H1 (cell line): Measurements from ENCODE around the gene NABP2. TPM values are rescaled to one million over a fixed set of nuclear protein-coding genes. Genes with fewer than 3 reads are reported as not detected.
"Not testable (repeated sequence)": the region's sequence is repeated elsewhere in the genome, so short reads cannot be mapped to it uniquely, and the experiment has no call there.

Experiments used
- CTCF ChIA-PET: fragments of 300-600 bp; sonication (Branson Sonifier 250); formaldehyde crosslinking; loops from one replicate; lab custom pipeline; 2021; ENCODE audit not compliant: partially characterized antibody; lab: Charles Lee
- POLR2A ChIA-PET: fragments of 300-600 bp; sonication (Branson Sonifier 250); formaldehyde crosslinking; loops from one replicate; lab custom pipeline; 2021; ENCODE audit warnings: inconsistent platforms; ENCODE audit not compliant: partially characterized antibody; lab: Charles Lee
- DNase-seq, 2 experiments: peaks; one replicate each; pipeline versions ENCODE4 v3.0.0 to v3.0.0-alpha.2; 2010 to 2022; ENCODE audit warnings: low spot score in 2 of 2, low read depth in 1 of 2, mixed read lengths in 1 of 2
- FAIRE-seq: peaks from 2 replicates; lab custom pipeline; 2011; peaks lifted over from hg19 to GRCh38; lab: Jason Lieb, UNC
- H2AFZ ChIP-seq: 2 replicates; pipeline ENCODE4 v1.8.1; 2012; ENCODE audit warnings: low read length, inconsistent platforms
- H2AK5ac ChIP-seq: 2 replicates; pipeline ENCODE4 v1.6.1; 2013; ENCODE audit warnings: low read depth, low read length
- H2BK120ac ChIP-seq: replicated peaks from 2 replicates; pipeline ENCODE3; 2013; ENCODE audit warnings: low read depth, low read length, inconsistent platforms
- H2BK12ac ChIP-seq: 2 replicates; pipeline ENCODE4 v1.6.1; 2013; ENCODE audit warnings: low read depth, low read length
- H2BK15ac ChIP-seq: 2 replicates; pipeline ENCODE4 v1.6.1; 2013; ENCODE audit warnings: low read length
- H2BK20ac ChIP-seq: 2 replicates; pipeline ENCODE4 v1.6.1; 2013; ENCODE audit warnings: low read length
- H2BK5ac ChIP-seq: 2 replicates; pipeline ENCODE4 v1.6.1; 2013; ENCODE audit warnings: low read depth, low read length
- H3K14ac ChIP-seq: 2 replicates; pipeline ENCODE4 v1.6.1; 2013; ENCODE audit warnings: inconsistent platforms; ENCODE audit not compliant: insufficient read length
- H3K18ac ChIP-seq: 2 replicates; pipeline ENCODE4 v1.6.1; 2013; ENCODE audit warnings: low read length; ENCODE audit errors: extremely low read depth
- H3K23ac ChIP-seq: 2 replicates; pipeline ENCODE4 v1.6.1; 2013; ENCODE audit warnings: inconsistent platforms; ENCODE audit not compliant: insufficient read length
- H3K23me2 ChIP-seq: 2 replicates; pipeline ENCODE4 v1.6.1; 2013; ENCODE audit warnings: low read depth, low read length
- H3K27ac ChIP-seq: 2 replicates; pipeline ENCODE4 v1.6.1; 2011; ENCODE audit warnings: low read depth, low read length, inconsistent platforms
- H3K27me3 ChIP-seq, 4 experiments: replicated peaks in 1 of 4; 1 replicate in 1 of 4; 2 replicates in 3 of 4; pipeline versions ENCODE4 v1.6.1 to v1.8.1; 2011 to 2013; ENCODE audit warnings: low read length in 3 of 4, mild to moderate bottlenecking in 3 of 4, inconsistent platforms in 2 of 4, mixed read lengths in 2 of 4, moderate library complexity in 1 of 4; ENCODE audit not compliant: control insufficient read depth in 3 of 4, insufficient read depth in 3 of 4; ENCODE audit errors: extremely low read depth in 1 of 4
- H3K36me3 ChIP-seq, 4 experiments: 2 replicates each; pipeline versions ENCODE4 v1.6.1 to v1.8.1; 2011 to 2013; ENCODE audit warnings: mild to moderate bottlenecking in 4 of 4, low read length in 3 of 4, moderate library complexity in 2 of 4, control low read depth in 1 of 4, inconsistent platforms in 1 of 4; ENCODE audit not compliant: insufficient read depth in 4 of 4, control insufficient read depth in 2 of 4
- H3K4ac ChIP-seq: replicated peaks from 2 replicates; pipeline ENCODE3; 2013; ENCODE audit warnings: low read length, low read depth, mixed read lengths, inconsistent platforms; ENCODE audit not compliant: insufficient read length
- H3K4me1 ChIP-seq, 4 experiments: replicated peaks in 1 of 4; 1 replicate in 1 of 4; 2 replicates in 3 of 4; pipeline versions ENCODE4 v1.6.1 to v1.8.1; 2011 to 2013; ENCODE audit warnings: low read length in 3 of 4, inconsistent platforms in 2 of 4, mixed read lengths in 1 of 4; ENCODE audit not compliant: insufficient read depth in 4 of 4, control insufficient read depth in 3 of 4
- H3K4me2 ChIP-seq, 2 experiments: 2 replicates each; pipeline versions ENCODE4 v1.6.1 to v1.8.1; 2011 to 2013; ENCODE audit warnings: low read depth in 2 of 2, low read length in 2 of 2, control low read depth in 1 of 2, inconsistent platforms in 1 of 2, mild to moderate bottlenecking in 1 of 2; ENCODE audit not compliant: insufficient read depth in 1 of 2
- H3K4me3 ChIP-seq, 4 experiments: fragments of 200-600, 300-600 bp in 1 of 4; sonication (generic), shearing (Covaris generic), sonication (Bioruptor Twin) in 1 of 4; 2 replicates each; pipeline versions ENCODE4 v1.5.1 to v1.8.1; 2011 to 2016; ENCODE audit warnings: low read length in 4 of 4, low read depth in 3 of 4, control low read depth in 2 of 4, inconsistent platforms in 2 of 4, mild to moderate bottlenecking in 2 of 4, mixed read lengths in 1 of 4, moderate library complexity in 1 of 4; ENCODE audit not compliant: insufficient read depth in 2 of 4; ENCODE audit errors: extremely low read depth in 1 of 4
- H3K56ac ChIP-seq: replicated peaks from 2 replicates; pipeline ENCODE3; 2013; ENCODE audit warnings: low read depth, mild to moderate bottlenecking, mixed read lengths, low read length, inconsistent platforms; ENCODE audit not compliant: insufficient read length
- H3K79me1 ChIP-seq: 2 replicates; pipeline ENCODE4 v1.6.1; 2013; ENCODE audit warnings: low read depth, low read length, control low read depth
- H3K79me2 ChIP-seq, 2 experiments: 2 replicates each; pipeline versions ENCODE4 v1.6.1 to v1.8.1; 2012 to 2013; ENCODE audit warnings: low read length in 2 of 2, mild to moderate bottlenecking in 2 of 2, inconsistent platforms in 1 of 2; ENCODE audit not compliant: insufficient read depth in 2 of 2, control insufficient read depth in 1 of 2
- H3K9ac ChIP-seq, 4 experiments: replicated peaks in 1 of 4; 1 replicate in 1 of 4; 2 replicates in 3 of 4; pipeline versions ENCODE4 v1.6.1 to v1.8.1; 2011 to 2013; ENCODE audit warnings: low read depth in 3 of 4, low read length in 3 of 4, control low read depth in 2 of 4, mild to moderate bottlenecking in 2 of 4, moderate library complexity in 2 of 4, inconsistent platforms in 1 of 4; ENCODE audit errors: extremely low read depth in 1 of 4
- H3K9me3 ChIP-seq, 2 experiments: 2 replicates each; pipeline versions ENCODE4 v1.6.1 to v1.8.1; 2012 to 2013; ENCODE audit warnings: mild to moderate bottlenecking in 2 of 2, moderate library complexity in 2 of 2, control low read depth in 1 of 2, inconsistent platforms in 1 of 2, low read depth in 1 of 2, low read length in 1 of 2, mixed read lengths in 1 of 2; ENCODE audit not compliant: insufficient read depth in 2 of 2
- H4K20me1 ChIP-seq, 2 experiments: replicated peaks in 1 of 2; 2 replicates each; pipeline versions ENCODE3 to v1.8.1; 2011 to 2013; ENCODE audit warnings: inconsistent platforms in 2 of 2, low read length in 2 of 2, mild to moderate bottlenecking in 1 of 2; ENCODE audit not compliant: insufficient read depth in 2 of 2, control insufficient read depth in 1 of 2
- H4K5ac ChIP-seq: 2 replicates; pipeline ENCODE4 v1.6.1; 2013; ENCODE audit warnings: low read length, low read depth, mixed read lengths, inconsistent platforms; ENCODE audit not compliant: insufficient read length
- H4K8ac ChIP-seq: 2 replicates; pipeline ENCODE4 v1.8.0; 2013; ENCODE audit warnings: mild to moderate bottlenecking, moderate library complexity, low read length, inconsistent platforms; ENCODE audit not compliant: insufficient read depth; ENCODE audit errors: extremely low read depth
- H4K91ac ChIP-seq: replicated peaks from 2 replicates; pipeline ENCODE3; 2013; ENCODE audit warnings: low read length, mixed read lengths, inconsistent platforms; ENCODE audit not compliant: insufficient read length
- WGBS, 2 experiments: shearing (Covaris generic) in 1 of 2; methylation state at CpG; one replicate each; pipeline versions ENCODE4 v1.1.6 to v1.1.7; 2013 to 2015; ENCODE audit warnings: low lambda C conversion rate in 2 of 2, mixed read lengths in 2 of 2, inconsistent platforms in 1 of 2, low coverage in 1 of 2, missing lambda C conversion rate in 1 of 2; ENCODE audit not compliant: insufficient replicate concordance in 2 of 2, insufficient coverage in 1 of 2, insufficient read length in 1 of 2; ENCODE audit errors: extremely low coverage in 1 of 2, missing lambda C conversion rate in 1 of 2; 5-methylcytosine and 5-hydroxymethylcytosine counted together
- polyA plus RNA-seq, 7 experiments: library from polyadenylated mRNA; depleted of rRNA in 3 of 7; stranded (reverse) in 5 of 7; unstranded in 2 of 7; fragments of >200 nt in 5 of 7; fragments of 200-250 nt in 2 of 7; gene quantifications; 1 replicate in 5 of 7; 2 replicates in 1 of 7; 4 replicates in 1 of 7; pipeline versions ENCODE4 v1.2.1 to v1.2.3, GENCODE V29; 2011 to 2013; ENCODE audit warnings: missing spikeins in 2 of 7, mixed read lengths in 2 of 7
- total RNA-seq: library from RNA; stranded (reverse); fragmentation: NEBNext Ultra II Directional; extraction: Animal tissue kit (Norgen Biotek cat#: 25700); gene quantifications from 2 replicates; pipeline ENCODE4 v1.2.1, GENCODE V29; 2021

Gene NABP2
- total and polyA plus RNA-seq, 2 of the 8 experiments (the other 6 are each of a cell fraction or from before 2014, with no cell fraction given): 58.1 to 67.5 TPM

- not testable (repeated sequence) for H4K91ac ChIP-seq, H2BK12ac ChIP-seq, H3K27me3 ChIP-seq, FAIRE-seq, H2AK5ac ChIP-seq, H3K4ac ChIP-seq, H3K27ac ChIP-seq, H3K23ac ChIP-seq, H3K4me1 ChIP-seq, H3K14ac ChIP-seq, H4K20me1 ChIP-seq, H2BK20ac ChIP-seq, H3K79me2 ChIP-seq, H3K79me1 ChIP-seq, H3K56ac ChIP-seq, H3K9me3 ChIP-seq, H2BK120ac ChIP-seq, H3K23me2 ChIP-seq
- ChIA-PET CTCF (interaction anchor here (0.7 to 3.4 kb wide), 21 partner anchors 9 to 127 kb away, joined by 3 to 20 read pairs (median 4); partner anchors contain the start of genes ANKRD52 and RNF41), POLR2A (interaction anchor here (0.6 to 2.8 kb wide), 34 partner anchors 8 to 221 kb away, joined by 3 to 24 read pairs (median 4); partner anchors contain the start of genes ANKRD52, CS, ESYT1 and MYL6)
- Histone ChIP-seq H2BK15ac (0 out of 2 replicates have a peak overlapping the region, but pooled peaks have one; percentile 40), H2AFZ (peak overlapping the region; percentile 47), H3K4me3 (peak overlapping the region; percentile 82 to 88 (median 87)), H2BK5ac (0 out of 2 replicates have a peak overlapping the region, but pooled peaks have one; percentile 99), H4K5ac (peak overlapping the region; percentile 48), H3K36me3 (peaks cover 0 to 19% (median 4%) of the 10 kb centered on the region in 4 experiments; a peak in 2 of 8 replicates), H3K4me2 (peak overlapping the region; percentile 83 to 86), H4K8ac (0 out of 2 replicates have a peak overlapping the region, but pooled peaks have one; percentile 77), H3K9ac (peak overlapping the region in 3 of 4 experiments; percentile 74 to 84 (median 84); a peak in 6 of 7 replicates), H3K18ac (0 out of 2 replicates have a peak overlapping the region, but pooled peaks have one; percentile 24)
- DNase-seq: peak in 1 of 2 experiments; percentile 51
- 69% methylated on average over 13 of the region's 16 CpGs; no CpG with 5 or more reads in 1 of the 2 experiments for WGBS, 2 experiments
Observed at GRCh38 chr12:56266068-56266692, 42.0 kb downstream of the NABP2 start.
